ENCODE measurements around the gene ESPL1. TPM values are rescaled to one million over a fixed set of nuclear protein-coding genes. Genes with fewer than 3 reads are reported as not detected.
A peak's percentile ranks its signal among the peaks of the same experiment; 100 is the strongest.

Gene ESPL1
- polyA plus RNA-seq, 2 of the 4 experiments (the other 2 are of a cell fraction), result 10.0 to 16.5 TPM

DNA sequence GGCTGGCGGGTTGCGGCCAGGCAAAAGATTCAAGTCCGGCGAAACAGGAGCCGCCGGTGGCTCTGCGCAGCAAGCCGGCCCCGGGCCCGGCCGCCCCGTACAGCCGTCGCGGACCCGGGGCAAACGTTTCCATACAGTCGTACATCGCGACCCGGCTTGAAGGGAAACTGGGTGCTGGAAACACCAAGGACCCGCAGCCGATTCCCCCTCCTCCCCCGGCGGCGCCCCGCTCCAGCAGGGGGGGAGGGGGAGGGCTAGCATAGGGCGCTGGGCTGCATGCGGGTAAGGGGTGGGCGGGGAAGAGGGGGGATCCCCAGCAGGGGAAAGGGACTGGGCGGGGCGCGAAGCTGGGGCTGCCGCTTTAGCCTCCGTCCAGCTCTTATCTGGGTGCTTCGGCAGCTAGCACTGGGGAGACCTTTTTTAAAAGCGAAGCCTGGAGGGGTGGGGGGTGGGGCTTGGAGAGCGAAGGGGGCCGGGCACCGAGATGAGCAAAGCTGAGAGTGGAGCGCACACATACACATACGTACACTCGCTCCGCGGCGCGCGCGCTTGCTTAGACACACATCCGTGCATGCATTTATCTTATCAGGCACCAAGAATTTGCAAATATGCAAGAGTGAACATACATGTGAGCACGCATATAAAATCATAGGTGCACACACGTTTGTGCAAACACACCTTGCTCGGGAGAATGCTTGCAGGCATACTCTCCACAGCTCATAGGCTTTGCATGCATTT, 48.0 kb upstream of the ESPL1 start (continued):
- TF ChIP-seq, protein P1, sequence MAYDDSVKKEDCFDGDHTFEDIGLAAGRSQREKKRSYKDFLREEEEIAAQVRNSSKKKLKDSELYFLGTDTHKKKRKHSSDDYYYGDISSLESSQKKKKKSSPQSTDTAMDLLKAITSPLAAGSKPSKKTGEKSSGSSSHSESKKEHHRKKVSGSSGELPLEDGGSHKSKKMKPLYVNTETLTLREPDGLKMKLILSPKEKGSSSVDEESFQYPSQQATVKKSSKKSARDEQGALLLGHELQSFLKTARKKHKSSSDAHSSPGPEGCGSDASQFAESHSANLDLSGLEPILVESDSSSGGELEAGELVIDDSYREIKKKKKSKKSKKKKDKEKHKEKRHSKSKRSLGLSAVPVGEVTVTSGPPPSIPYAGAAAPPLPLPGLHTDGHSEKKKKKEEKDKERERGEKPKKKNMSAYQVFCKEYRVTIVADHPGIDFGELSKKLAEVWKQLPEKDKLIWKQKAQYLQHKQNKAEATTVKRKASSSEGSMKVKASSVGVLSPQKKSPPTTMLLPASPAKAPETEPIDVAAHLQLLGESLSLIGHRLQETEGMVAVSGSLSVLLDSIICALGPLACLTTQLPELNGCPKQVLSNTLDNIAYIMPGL (CRISPR knock-in tag; IDR thresholded peaks at IDR 0.05; ENCODE audit: borderline replicate concordance), result no peak
- TF ChIP-seq CEBPB (IDR thresholded peaks at IDR 0.05), result no peak

DNA sequence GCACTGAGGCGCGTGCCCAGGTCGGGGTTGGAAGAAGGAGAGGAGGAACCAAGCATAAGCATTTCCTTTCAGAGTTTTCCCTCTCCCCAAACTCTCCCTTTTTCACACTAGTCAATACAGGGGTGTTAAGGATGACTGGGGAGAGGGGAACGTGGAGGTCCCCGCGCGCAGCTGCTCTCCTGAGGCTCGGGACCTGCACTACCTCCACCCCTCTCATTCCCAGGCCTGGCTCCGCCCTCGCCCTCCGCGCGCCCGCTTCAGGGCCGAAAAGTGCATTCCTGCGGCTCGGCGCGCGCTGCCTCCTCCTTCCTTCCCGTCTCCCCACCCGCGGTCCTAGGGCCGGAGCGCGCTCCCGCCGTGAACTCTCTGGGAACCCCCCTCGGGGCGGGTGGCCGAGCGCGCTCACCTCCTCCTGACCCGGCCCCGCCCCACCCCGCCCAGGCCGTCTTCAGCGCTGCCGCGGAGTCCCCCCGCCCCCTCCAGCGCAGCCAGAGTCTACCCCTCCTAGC, 47.4 kb upstream of the ESPL1 start:
- ChIA-PET CTCF (interaction anchor here (0.5 to 33.2 kb wide), 14 partner anchors 9 to 155 kb away, joined by 3 to 1046 read pairs (median 6); partner anchors contain the start of genes ESPL1, MYG1 and PFDN5), POLR2A (interaction anchor here (0.6 to 2.2 kb wide), 10 partner anchors 9 to 278 kb away, joined by 3 to 15 read pairs (median 4); partner anchors contain the start of genes AAAS, CSAD, ESPL1 and MYG1)
- peak; percentile 50; the same call in 1 of the 2 replicates for TF ChIP-seq FOSB (CRISPR knock-in tag; IDR thresholded peaks at IDR 0.05)
- TF ChIP-seq BHLHE40 (IDR thresholded peaks at IDR 0.05; ENCODE audit: low read depth, low read length), result no peak
- TF ChIP-seq, protein P2, sequence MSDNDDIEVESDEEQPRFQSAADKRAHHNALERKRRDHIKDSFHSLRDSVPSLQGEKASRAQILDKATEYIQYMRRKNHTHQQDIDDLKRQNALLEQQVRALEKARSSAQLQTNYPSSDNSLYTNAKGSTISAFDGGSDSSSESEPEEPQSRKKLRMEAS (IDR thresholded peaks at IDR 0.05), result peak; percentile 38
- TF ChIP-seq NR3C1 (IDR thresholded peaks at IDR 0.05), result no peak
- 0 out of 2 replicates have a peak, but pooled peaks have one; percentile 58 for TF ChIP-seq MYC (IDR thresholded peaks at IDR 0.05; ENCODE audit: borderline replicate concordance, low read length)
- no peak for TF ChIP-seq HEYL (CRISPR knock-in tag; IDR thresholded peaks at IDR 0.05)
- TF ChIP-seq POLR2A (IDR thresholded peaks at IDR 0.05; ENCODE audit: low read length), result peak; percentile 42
- peak in 1 of 2 experiments; percentile 14; a peak in 1 of 5 replicates for TF ChIP-seq RAD21 (conservative IDR thresholded peaks at IDR 0.05 in 1 of 2, IDR thresholded peaks at IDR 0.05 in 1 of 2)
- TF ChIP-seq CHD4 (IDR thresholded peaks at IDR 0.05; ENCODE audit: borderline replicate concordance), result no peak
- TF ChIP-seq HOXA7 (CRISPR knock-in tag; IDR thresholded peaks at IDR 0.05), result 0 out of 2 replicates have a peak, but pooled peaks have one; percentile 21
- no peak for TF ChIP-seq HOXB5 (CRISPR knock-in tag; IDR thresholded peaks at IDR 0.05)
- TF ChIP-seq FOXS1 (CRISPR knock-in tag; IDR thresholded peaks at IDR 0.05), result no peak
- TF ChIP-seq CBX8 (IDR thresholded peaks at IDR 0.05), result no peak
- no peak for TF ChIP-seq EHF (CRISPR knock-in tag; IDR thresholded peaks at IDR 0.05)
- H3K27ac ChIP-seq, result peak overlapping the region; percentile 98
- FAIRE-seq (no peak), DNase-seq (ENCODE audit: low read depth in 1 of 2, low spot score in 1 of 2) (peak; percentile 97 to 98), ATAC-seq (peak; percentile 74 to 86)
- WGBS (ENCODE audit: missing lambda C conversion rate), result under 1% methylated on average over 22 of the region's 42 CpGs
- peak overlapping the region; percentile 61 for H3K4me3 ChIP-seq
- peak overlapping the region; percentile 97 for H3K4me2 ChIP-seq
- peaks cover 63% of the 10 kb centered on the region for H3K4me1 ChIP-seq
- H3K9me3 ChIP-seq, result no peaks in the 10 kb centered on the region

DNA sequence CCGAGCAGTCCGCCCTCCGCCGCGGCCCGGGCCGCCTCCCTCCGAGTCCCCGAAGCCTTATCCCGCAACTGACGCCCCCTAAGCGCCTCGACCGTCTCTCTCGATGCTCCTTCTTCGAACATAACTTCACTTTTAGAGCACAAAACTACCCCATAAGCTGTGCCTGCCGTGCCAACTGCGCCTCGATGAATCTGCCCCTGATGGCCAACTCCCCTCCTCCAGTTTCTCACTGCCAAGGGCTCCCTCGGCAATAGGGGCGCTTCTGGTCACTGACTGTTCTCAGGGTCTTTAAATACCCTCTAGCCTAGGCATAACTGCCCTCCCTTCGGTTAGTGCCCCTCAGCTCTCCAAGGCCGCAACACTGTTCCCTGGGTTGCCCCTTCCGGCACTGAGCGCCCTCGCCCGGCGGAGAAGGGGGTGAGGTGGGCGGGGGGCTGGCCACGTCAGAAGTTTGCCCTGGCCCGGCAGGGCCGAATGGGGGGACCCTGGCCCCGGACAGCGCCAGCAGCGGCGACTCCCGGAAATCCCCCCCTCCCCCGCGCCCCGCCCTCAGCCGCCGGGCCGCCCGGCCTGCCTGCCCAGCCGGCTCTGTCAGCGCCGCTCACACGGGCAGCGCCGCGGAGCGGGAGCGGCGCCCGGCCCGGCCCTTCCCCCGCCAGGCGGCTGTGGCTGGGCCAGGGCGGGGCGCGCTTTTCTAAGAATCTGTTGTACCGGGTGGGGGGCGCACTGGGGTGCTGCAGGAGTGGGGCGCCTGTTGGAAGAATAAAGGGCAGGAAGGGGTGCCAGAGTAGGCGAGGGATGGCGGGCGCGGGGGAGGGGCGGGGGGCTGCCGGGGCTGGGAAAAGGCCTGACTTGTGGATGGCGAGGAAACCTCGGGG, 46.7 kb upstream of the ESPL1 start:
- DNase-seq (ENCODE audit: low read depth in 1 of 2, low spot score in 1 of 2), result peak; percentile 69 to 75
- ChIA-PET POLR2A (interaction anchor here (0.6 to 2.2 kb wide), 6 partner anchors 8 to 277 kb away, joined by 3 to 15 read pairs (median 6); partner anchors contain the start of genes CSAD, ESPL1 and ZNF740), CTCF (interaction anchor here (0.5 to 33.2 kb wide), 10 partner anchors 10 to 156 kb away, joined by 3 to 1046 read pairs (median 8); partner anchors contain the start of genes ESPL1, MYG1 and PFDN5)
- ATAC-seq, result peak; percentile 55 to 58
- FAIRE-seq, result no peak
- no peaks in the 10 kb centered on the region for H3K9me3 ChIP-seq
- H3K4me1 ChIP-seq, result peaks cover 60% of the 10 kb centered on the region
- peak overlapping the region; percentile 97 for H3K4me2 ChIP-seq
- 2% methylated on average over 23 of the region's 72 CpGs for WGBS (ENCODE audit: missing lambda C conversion rate)
- peak overlapping the region; percentile 61 for H3K4me3 ChIP-seq
- H3K27ac ChIP-seq, result peak overlapping the region; percentile 98
- peak; percentile 40; the same call in 1 of the 2 replicates for TF ChIP-seq PHF8 (IDR thresholded peaks at IDR 0.05; ENCODE audit: borderline replicate concordance, low read depth)
- TF ChIP-seq SMC3 (IDR thresholded peaks at IDR 0.05), result 0 out of 3 replicates have a peak, but pooled peaks have one; percentile 3
- TF ChIP-seq, protein P3, sequence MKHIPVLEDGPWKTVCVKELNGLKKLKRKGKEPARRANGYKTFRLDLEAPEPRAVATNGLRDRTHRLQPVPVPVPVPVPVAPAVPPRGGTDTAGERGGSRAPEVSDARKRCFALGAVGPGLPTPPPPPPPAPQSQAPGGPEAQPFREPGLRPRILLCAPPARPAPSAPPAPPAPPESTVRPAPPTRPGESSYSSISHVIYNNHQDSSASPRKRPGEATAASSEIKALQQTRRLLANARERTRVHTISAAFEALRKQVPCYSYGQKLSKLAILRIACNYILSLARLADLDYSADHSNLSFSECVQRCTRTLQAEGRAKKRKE (CRISPR knock-in tag; IDR thresholded peaks at IDR 0.05; ENCODE audit: low read depth), result no peak
- TF ChIP-seq HEYL (CRISPR knock-in tag; IDR thresholded peaks at IDR 0.05), result no peak
- no peak for TF ChIP-seq EHF (CRISPR knock-in tag; IDR thresholded peaks at IDR 0.05)
- TF ChIP-seq MAZ (IDR thresholded peaks at IDR 0.05; ENCODE audit: borderline replicate concordance, low read depth, low read length), result 0 out of 2 replicates have a peak, but pooled peaks have one; percentile 17
- TF ChIP-seq, protein P4, sequence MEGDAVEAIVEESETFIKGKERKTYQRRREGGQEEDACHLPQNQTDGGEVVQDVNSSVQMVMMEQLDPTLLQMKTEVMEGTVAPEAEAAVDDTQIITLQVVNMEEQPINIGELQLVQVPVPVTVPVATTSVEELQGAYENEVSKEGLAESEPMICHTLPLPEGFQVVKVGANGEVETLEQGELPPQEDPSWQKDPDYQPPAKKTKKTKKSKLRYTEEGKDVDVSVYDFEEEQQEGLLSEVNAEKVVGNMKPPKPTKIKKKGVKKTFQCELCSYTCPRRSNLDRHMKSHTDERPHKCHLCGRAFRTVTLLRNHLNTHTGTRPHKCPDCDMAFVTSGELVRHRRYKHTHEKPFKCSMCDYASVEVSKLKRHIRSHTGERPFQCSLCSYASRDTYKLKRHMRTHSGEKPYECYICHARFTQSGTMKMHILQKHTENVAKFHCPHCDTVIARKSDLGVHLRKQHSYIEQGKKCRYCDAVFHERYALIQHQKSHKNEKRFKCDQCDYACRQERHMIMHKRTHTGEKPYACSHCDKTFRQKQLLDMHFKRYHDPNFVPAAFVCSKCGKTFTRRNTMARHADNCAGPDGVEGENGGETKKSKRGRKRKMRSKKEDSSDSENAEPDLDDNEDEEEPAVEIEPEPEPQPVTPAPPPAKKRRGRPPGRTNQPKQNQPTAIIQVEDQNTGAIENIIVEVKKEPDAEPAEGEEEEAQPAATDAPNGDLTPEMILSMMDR (IDR thresholded peaks at IDR 0.05), result peak; percentile 51
- TF ChIP-seq, protein P5, sequence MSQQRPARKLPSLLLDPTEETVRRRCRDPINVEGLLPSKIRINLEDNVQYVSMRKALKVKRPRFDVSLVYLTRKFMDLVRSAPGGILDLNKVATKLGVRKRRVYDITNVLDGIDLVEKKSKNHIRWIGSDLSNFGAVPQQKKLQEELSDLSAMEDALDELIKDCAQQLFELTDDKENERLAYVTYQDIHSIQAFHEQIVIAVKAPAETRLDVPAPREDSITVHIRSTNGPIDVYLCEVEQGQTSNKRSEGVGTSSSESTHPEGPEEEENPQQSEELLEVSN (IDR thresholded peaks at IDR 0.05; ENCODE audit: borderline replicate concordance, low read depth), result 0 out of 2 replicates have a peak, but pooled peaks have one; percentile 55
- TF ChIP-seq TP53 (CRISPR knock-in tag; IDR thresholded peaks at IDR 0.05), result 0 out of 2 replicates have a peak, but pooled peaks have one; percentile 48
- TF ChIP-seq NFE2L2 (conservative IDR thresholded peaks at IDR 0.05; ENCODE audit: low read length), result no peak
- TF ChIP-seq POLR2A (IDR thresholded peaks at IDR 0.05; ENCODE audit: low read length), result peak; percentile 61
